Mesenchymal stem cell (in vitro differentiated cells and primary cell): Measurements from ENCODE around the gene GALM.
"Not testable (repeated sequence)": the region's sequence is repeated elsewhere in the genome, so short reads cannot be mapped to it uniquely, and the experiment has no call there.

Experiments used
- DNase-seq: peaks from one replicate; pipeline ENCODE4 v3.0.0-alpha.2; 2013
- H2AFZ ChIP-seq: one replicate; pipeline ENCODE4 v1.6.1; 2013; ENCODE audit warnings: low read depth, mild to moderate bottlenecking, control low read depth, inconsistent platforms, low read length, moderate library complexity
- H2AK5ac ChIP-seq: 2 replicates; pipeline ENCODE4 v1.6.1; 2013; ENCODE audit warnings: low read length, moderate library complexity, mild to moderate bottlenecking, inconsistent platforms; ENCODE audit not compliant: severe bottlenecking
- H2BK120ac ChIP-seq: one replicate; pipeline ENCODE4 v1.6.1; 2013; ENCODE audit warnings: low read depth, mild to moderate bottlenecking, inconsistent platforms, low read length, moderate library complexity
- H2BK12ac ChIP-seq, 2 experiments: one replicate each; pipeline ENCODE4 v1.6.1; 2013; ENCODE audit warnings: inconsistent platforms in 2 of 2, low read length in 2 of 2, mild to moderate bottlenecking in 2 of 2, moderate library complexity in 2 of 2, control low read depth in 1 of 2
- H2BK15ac ChIP-seq: one replicate; pipeline ENCODE4 v1.6.1; 2013; ENCODE audit warnings: mild to moderate bottlenecking, low read depth, inconsistent platforms; ENCODE audit not compliant: poor library complexity, severe bottlenecking
- H2BK5ac ChIP-seq: 2 replicates; pipeline ENCODE4 v1.6.1; 2013; ENCODE audit warnings: low read depth, mild to moderate bottlenecking, low read length, control low read depth, inconsistent platforms; ENCODE audit not compliant: poor library complexity, severe bottlenecking
- H3K14ac ChIP-seq, 2 experiments: one replicate each; pipeline ENCODE4 v1.6.1; 2013; ENCODE audit warnings: inconsistent platforms in 2 of 2, low read length in 2 of 2, control low read depth in 1 of 2, mild to moderate bottlenecking in 1 of 2, moderate library complexity in 1 of 2
- H3K18ac ChIP-seq, 2 experiments: one replicate each; pipeline ENCODE4 v1.6.1; 2013; ENCODE audit warnings: inconsistent platforms in 2 of 2, low read length in 2 of 2, control low read depth in 1 of 2, low read depth in 1 of 2, mild to moderate bottlenecking in 1 of 2
- H3K23ac ChIP-seq, 2 experiments: one replicate each; pipeline ENCODE4 v1.6.1; 2013; ENCODE audit warnings: inconsistent platforms in 2 of 2, low read length in 2 of 2, mild to moderate bottlenecking in 2 of 2, moderate library complexity in 2 of 2, control low read depth in 1 of 2
- H3K27ac ChIP-seq: 2 replicates; pipeline ENCODE4 v1.5.1; 2013; ENCODE audit warnings: mild to moderate bottlenecking, moderate library complexity, low read length, control low read depth, inconsistent platforms; ENCODE audit not compliant: poor library complexity, severe bottlenecking
- H3K27me3 ChIP-seq, 2 experiments: 2 replicates each; pipeline versions ENCODE4 v1.6.1 to v1.7.0; 2013; ENCODE audit warnings: low read length in 2 of 2, mild to moderate bottlenecking in 2 of 2, moderate library complexity in 2 of 2, control low read depth in 1 of 2, inconsistent platforms in 1 of 2; ENCODE audit not compliant: control insufficient read depth in 1 of 2, insufficient read depth in 1 of 2
- H3K36me3 ChIP-seq, 2 experiments: 2 replicates each; pipeline versions ENCODE4 v1.6.1 to v1.7.0; 2013; ENCODE audit warnings: low read length in 2 of 2, control low read depth in 1 of 2, inconsistent platforms in 1 of 2, low read depth in 1 of 2, mild to moderate bottlenecking in 1 of 2; ENCODE audit not compliant: insufficient read depth in 2 of 2, control insufficient read depth in 1 of 2
- H3K4ac ChIP-seq, 2 experiments: one replicate each; pipeline ENCODE4 v1.6.1; 2013; ENCODE audit warnings: inconsistent platforms in 2 of 2, low read length in 2 of 2, mild to moderate bottlenecking in 2 of 2, moderate library complexity in 2 of 2, control low read depth in 1 of 2, low read depth in 1 of 2
- H3K4me1 ChIP-seq: 2 replicates; pipeline ENCODE4 v1.6.1; 2013; ENCODE audit warnings: low read depth, low read length, control low read depth; ENCODE audit not compliant: control insufficient read depth, insufficient read depth
- H3K4me2 ChIP-seq: 2 replicates; pipeline ENCODE4 v1.6.1; 2013; ENCODE audit warnings: low read length, mild to moderate bottlenecking, inconsistent platforms; ENCODE audit not compliant: poor library complexity, severe bottlenecking
- H3K4me3 ChIP-seq, 2 experiments: 2 replicates each; pipeline versions ENCODE4 v1.5.1 to v1.7.0; 2013; ENCODE audit warnings: low read length in 2 of 2, mild to moderate bottlenecking in 2 of 2, control low read depth in 1 of 2, low read depth in 1 of 2; ENCODE audit not compliant: insufficient read depth in 1 of 2
- H3K79me1 ChIP-seq: replicated peaks from 2 replicates; pipeline ENCODE4 v1.6.1; 2013; ENCODE audit warnings: mild to moderate bottlenecking, control low read depth, low read length, inconsistent platforms; ENCODE audit not compliant: poor library complexity, severe bottlenecking
- H3K9ac ChIP-seq: 2 replicates; pipeline ENCODE4 v1.7.0; 2013; ENCODE audit warnings: mild to moderate bottlenecking, low read length, moderate library complexity
- H3K9me3 ChIP-seq: 2 replicates; pipeline ENCODE4 v1.7.0; 2013; ENCODE audit warnings: mild to moderate bottlenecking, low read length; ENCODE audit not compliant: control insufficient read depth
- H4K8ac ChIP-seq: one replicate; pipeline ENCODE4 v1.6.1; 2013; ENCODE audit warnings: inconsistent platforms, mild to moderate bottlenecking, low read length, moderate library complexity
- H4K91ac ChIP-seq: one replicate; pipeline ENCODE4 v1.6.1; 2013; ENCODE audit warnings: mild to moderate bottlenecking, low read length, inconsistent platforms
- WGBS: methylation state at CpG from one replicate; pipeline ENCODE4 v1.1.7; 2013; ENCODE audit warnings: mixed read lengths; 5-methylcytosine and 5-hydroxymethylcytosine counted together

The GALM gene

DNA sequence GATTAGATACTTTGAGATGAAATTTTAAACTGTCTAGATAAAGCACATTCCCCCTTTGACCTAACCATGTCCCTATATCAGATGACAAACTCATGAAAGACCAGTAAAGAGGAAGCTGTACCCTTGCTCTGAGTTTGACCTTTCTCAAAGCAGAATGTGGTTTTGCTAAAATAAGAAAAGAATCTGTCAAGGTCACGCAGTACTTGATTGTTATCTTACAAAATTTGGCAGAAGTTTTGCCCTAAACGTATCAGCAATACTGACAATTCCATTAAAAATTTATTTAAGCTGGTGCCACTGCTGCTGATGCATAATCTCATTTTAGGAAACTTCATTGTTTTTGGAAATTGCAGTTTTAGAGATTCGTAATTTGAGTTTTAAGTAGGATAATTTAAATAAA, 31.2 kb upstream of the GALM start:
- H3K4ac ChIP-seq: no peak overlapping the region
- no peaks in the 10 kb centered on the region for H3K9me3 ChIP-seq
- H3K79me1 ChIP-seq: no peaks in the 10 kb centered on the region
- H2AK5ac ChIP-seq: no peak overlapping the region
- H3K27me3 ChIP-seq: no peaks in the 10 kb centered on the region
- H3K4me2 ChIP-seq: no peak overlapping the region
- no peak overlapping the region for H4K91ac ChIP-seq
- H4K8ac ChIP-seq: no peak overlapping the region
- H3K9ac ChIP-seq: no peak overlapping the region
- H3K36me3 ChIP-seq: no peaks in the 10 kb centered on the region
- no peak overlapping the region for H2BK12ac ChIP-seq
- H3K4me1 ChIP-seq: no peaks in the 10 kb centered on the region
- DNase-seq: no peak
- no peak overlapping the region for H2BK15ac ChIP-seq
- H3K23ac ChIP-seq: no peak overlapping the region
- H3K18ac ChIP-seq: no peak overlapping the region
- H3K14ac ChIP-seq: no peak overlapping the region
- H2AFZ ChIP-seq: no peak overlapping the region
- H3K27ac ChIP-seq: no peak overlapping the region
- 68% methylated on average over 3 of the region's 3 CpGs for WGBS
- no peak overlapping the region for H2BK120ac ChIP-seq
- H2BK5ac ChIP-seq: no peak overlapping the region
- H3K4me3 ChIP-seq: no peak overlapping the region

DNA sequence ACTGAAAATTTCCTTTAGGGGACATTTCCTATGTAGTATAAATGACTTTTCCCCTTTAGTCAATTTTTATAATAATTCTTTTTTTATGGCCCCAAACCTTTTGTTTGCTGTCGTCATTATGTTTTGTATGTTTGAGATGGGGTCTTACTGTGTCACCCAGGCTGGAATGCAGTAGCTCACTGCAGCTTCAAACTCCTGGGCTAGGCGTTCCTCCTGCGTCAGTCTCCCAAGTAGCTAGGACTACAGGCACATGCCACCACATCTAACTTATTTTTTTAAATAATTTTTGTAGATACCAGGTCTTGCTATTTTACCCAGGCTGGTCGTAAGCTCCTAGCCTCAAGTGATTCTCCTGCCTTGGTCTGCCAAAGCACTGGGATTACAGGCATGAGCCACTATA, 30.8 kb upstream of the GALM start:
- H2BK120ac ChIP-seq: no peak overlapping the region
- WGBS: 90% methylated on average over 2 of the region's 4 CpGs
- H2BK12ac ChIP-seq: no peak overlapping the region
- no peak overlapping the region for H2AK5ac ChIP-seq
- no peak for DNase-seq
- no peak overlapping the region for H3K23ac ChIP-seq
- no peak overlapping the region for H4K91ac ChIP-seq
- no peak overlapping the region for H4K8ac ChIP-seq
- H2BK15ac ChIP-seq: no peak overlapping the region
- H3K4ac ChIP-seq: no peak overlapping the region
- H2AFZ ChIP-seq: no peak overlapping the region
- no peak overlapping the region for H3K9ac ChIP-seq
- no peak overlapping the region for H3K4me3 ChIP-seq
- no peaks in the 10 kb centered on the region for H3K9me3 ChIP-seq
- H3K18ac ChIP-seq: no peak overlapping the region
- no peak overlapping the region for H3K27ac ChIP-seq
- H3K4me1 ChIP-seq: no peaks in the 10 kb centered on the region
- H3K14ac ChIP-seq: no peak overlapping the region
- no peak overlapping the region for H3K4me2 ChIP-seq
- no peaks in the 10 kb centered on the region for H3K79me1 ChIP-seq
- H3K27me3 ChIP-seq: no peaks in the 10 kb centered on the region
- H3K36me3 ChIP-seq: no peaks in the 10 kb centered on the region
- no peak overlapping the region for H2BK5ac ChIP-seq

- Histone ChIP-seq H3K79me1 (no peaks in the 10 kb centered on the region), H2AFZ (no peak overlapping the region), H3K4me2 (no peak overlapping the region), H3K4ac (no peak overlapping the region), H3K9ac (no peak overlapping the region), H3K27ac (no peak overlapping the region), H3K9me3 (no peaks in the 10 kb centered on the region), H3K4me1 (no peaks in the 10 kb centered on the region), H3K14ac (no peak overlapping the region), H3K4me3 (no peak overlapping the region), H3K27me3 (no peaks in the 10 kb centered on the region), H2BK120ac (no peak overlapping the region), H2BK5ac (no peak overlapping the region), H3K23ac (no peak overlapping the region), H2BK15ac (no peak overlapping the region), H2BK12ac (no peak overlapping the region), H3K36me3 (no peaks in the 10 kb centered on the region), H3K18ac (no peak overlapping the region), H2AK5ac (no peak overlapping the region), H4K8ac (no peak overlapping the region), H4K91ac (no peak overlapping the region)
- no peak for DNase-seq
- WGBS: 100% methylated on average over 1 of the region's 4 CpGs
These were observed 29.8 kb upstream of the GALM start for GRCh38 chr2:38636069-38636468.

GRCh38 chr2:38642373-38643017, 23.4 kb upstream of the GALM start:
- not testable (repeated sequence) for H3K27ac ChIP-seq, H3K36me3 ChIP-seq, H3K18ac ChIP-seq, H3K4me1 ChIP-seq, H3K9ac ChIP-seq, H2AK5ac ChIP-seq, H2AFZ ChIP-seq, H3K9me3 ChIP-seq, H2BK12ac ChIP-seq, H3K23ac ChIP-seq, H2BK15ac ChIP-seq, H3K14ac ChIP-seq, H3K4ac ChIP-seq, H3K79me1 ChIP-seq, H2BK5ac ChIP-seq, H4K91ac ChIP-seq, H3K4me3 ChIP-seq, DNase-seq, H4K8ac ChIP-seq, H3K4me2 ChIP-seq, H3K27me3 ChIP-seq, H2BK120ac ChIP-seq
- WGBS: 87% methylated on average over 14 of the region's 14 CpGs
